ENCODE measurements around the gene MYOCOS.

DNA sequence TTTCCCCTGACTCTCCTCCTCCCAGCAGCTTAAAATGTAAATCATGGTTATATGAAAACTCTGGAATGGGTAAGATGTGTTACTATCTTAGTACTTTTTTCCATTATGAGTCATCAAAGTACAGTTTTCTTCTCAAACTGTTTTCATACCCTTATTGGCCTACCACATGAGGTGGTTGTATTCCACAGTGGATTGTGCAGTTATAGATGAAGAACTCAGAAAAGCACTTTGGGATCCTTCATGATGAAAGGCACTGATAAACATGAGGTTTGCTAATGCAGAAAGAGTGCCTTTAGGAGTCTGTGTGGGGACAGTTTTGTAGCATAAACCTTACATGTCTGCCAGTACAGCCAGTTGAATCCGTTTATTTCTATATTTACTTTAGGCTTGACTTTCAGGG is 32.0 kb upstream of the MYOCOS start:
- TF ChIP-seq, protein P1, sequence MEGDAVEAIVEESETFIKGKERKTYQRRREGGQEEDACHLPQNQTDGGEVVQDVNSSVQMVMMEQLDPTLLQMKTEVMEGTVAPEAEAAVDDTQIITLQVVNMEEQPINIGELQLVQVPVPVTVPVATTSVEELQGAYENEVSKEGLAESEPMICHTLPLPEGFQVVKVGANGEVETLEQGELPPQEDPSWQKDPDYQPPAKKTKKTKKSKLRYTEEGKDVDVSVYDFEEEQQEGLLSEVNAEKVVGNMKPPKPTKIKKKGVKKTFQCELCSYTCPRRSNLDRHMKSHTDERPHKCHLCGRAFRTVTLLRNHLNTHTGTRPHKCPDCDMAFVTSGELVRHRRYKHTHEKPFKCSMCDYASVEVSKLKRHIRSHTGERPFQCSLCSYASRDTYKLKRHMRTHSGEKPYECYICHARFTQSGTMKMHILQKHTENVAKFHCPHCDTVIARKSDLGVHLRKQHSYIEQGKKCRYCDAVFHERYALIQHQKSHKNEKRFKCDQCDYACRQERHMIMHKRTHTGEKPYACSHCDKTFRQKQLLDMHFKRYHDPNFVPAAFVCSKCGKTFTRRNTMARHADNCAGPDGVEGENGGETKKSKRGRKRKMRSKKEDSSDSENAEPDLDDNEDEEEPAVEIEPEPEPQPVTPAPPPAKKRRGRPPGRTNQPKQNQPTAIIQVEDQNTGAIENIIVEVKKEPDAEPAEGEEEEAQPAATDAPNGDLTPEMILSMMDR (IDR thresholded peaks at IDR 0.05): no peak
- TF ChIP-seq POLR2A (IDR thresholded peaks at IDR 0.05): no peak

Measured in vagina (tissue), 2 donors.